ENCODE measurements around the gene SNRK.

The SNRK gene

GRCh38 chr3:43288850-43289249, 2.5 kb downstream of the SNRK start:
- in situ Hi-C loops (cut with HindIII; ENCODE audit: low sequenced_read_pairs) = no loop called here
- H3K4me3 ChIP-seq (ENCODE audit: low read depth, low read length) = peak overlapping the region; percentile 4
- TF ChIP-seq, protein P1, sequence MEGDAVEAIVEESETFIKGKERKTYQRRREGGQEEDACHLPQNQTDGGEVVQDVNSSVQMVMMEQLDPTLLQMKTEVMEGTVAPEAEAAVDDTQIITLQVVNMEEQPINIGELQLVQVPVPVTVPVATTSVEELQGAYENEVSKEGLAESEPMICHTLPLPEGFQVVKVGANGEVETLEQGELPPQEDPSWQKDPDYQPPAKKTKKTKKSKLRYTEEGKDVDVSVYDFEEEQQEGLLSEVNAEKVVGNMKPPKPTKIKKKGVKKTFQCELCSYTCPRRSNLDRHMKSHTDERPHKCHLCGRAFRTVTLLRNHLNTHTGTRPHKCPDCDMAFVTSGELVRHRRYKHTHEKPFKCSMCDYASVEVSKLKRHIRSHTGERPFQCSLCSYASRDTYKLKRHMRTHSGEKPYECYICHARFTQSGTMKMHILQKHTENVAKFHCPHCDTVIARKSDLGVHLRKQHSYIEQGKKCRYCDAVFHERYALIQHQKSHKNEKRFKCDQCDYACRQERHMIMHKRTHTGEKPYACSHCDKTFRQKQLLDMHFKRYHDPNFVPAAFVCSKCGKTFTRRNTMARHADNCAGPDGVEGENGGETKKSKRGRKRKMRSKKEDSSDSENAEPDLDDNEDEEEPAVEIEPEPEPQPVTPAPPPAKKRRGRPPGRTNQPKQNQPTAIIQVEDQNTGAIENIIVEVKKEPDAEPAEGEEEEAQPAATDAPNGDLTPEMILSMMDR (IDR thresholded peaks at IDR 0.05; ENCODE audit: low read depth, low read length) = no peak
- DNase-seq (ENCODE audit: low read depth, low spot score) = no peak

DNA sequence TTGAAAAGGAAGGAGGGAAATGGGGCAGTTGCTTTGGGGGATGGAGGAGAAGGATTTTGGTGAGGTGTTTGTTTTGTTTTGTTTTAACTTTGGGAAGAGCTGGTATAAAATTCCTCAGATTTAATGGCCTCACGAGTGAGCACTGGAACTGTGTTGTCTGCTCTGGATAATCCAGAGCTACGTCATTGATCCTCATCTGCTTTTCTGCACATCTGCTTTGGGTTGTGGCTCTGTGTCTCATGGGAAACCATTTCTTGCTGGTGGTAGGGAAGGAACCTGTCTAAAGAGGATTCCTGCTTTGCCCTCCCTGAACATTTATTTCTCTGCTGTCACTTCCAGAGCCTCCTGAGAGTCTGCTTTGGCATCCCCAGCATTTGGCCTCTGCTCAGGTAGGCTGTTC, 3.1 kb downstream of the SNRK start:
- no peak overlapping the region for H3K4me3 ChIP-seq (ENCODE audit: low read depth, low read length)
- no peak for DNase-seq (ENCODE audit: low read depth, low spot score)
- TF ChIP-seq, protein P1 (IDR thresholded peaks at IDR 0.05; ENCODE audit: low read depth, low read length) = no peak
- in situ Hi-C loops (cut with HindIII; ENCODE audit: low sequenced_read_pairs) = no loop called here

GRCh38 chr3:43289841-43290470, 3.6 kb downstream of the SNRK start:
- in situ Hi-C loops (cut with HindIII; ENCODE audit: low sequenced_read_pairs) = no loop called here
- DNase-seq (ENCODE audit: low read depth, low spot score) = no peak
- no peak overlapping the region for H3K4me3 ChIP-seq (ENCODE audit: low read depth, low read length)
- TF ChIP-seq, protein P1 (IDR thresholded peaks at IDR 0.05; ENCODE audit: low read depth, low read length) = no peak

GRCh38 chr3:43290956-43291355, 4.6 kb downstream of the SNRK start:
- peak; percentile 20 for DNase-seq (ENCODE audit: low read depth, low spot score)
- TF ChIP-seq, protein P1 (IDR thresholded peaks at IDR 0.05; ENCODE audit: low read depth, low read length) = no peak
- in situ Hi-C loops (cut with HindIII; ENCODE audit: low sequenced_read_pairs) = no loop called here
- H3K4me3 ChIP-seq (ENCODE audit: low read depth, low read length) = no peak overlapping the region

GRCh38 chr3:43291546-43291945, 5.2 kb downstream of the SNRK start:
- no peak overlapping the region for H3K4me3 ChIP-seq (ENCODE audit: low read depth, low read length)
- in situ Hi-C loops (cut with HindIII; ENCODE audit: low sequenced_read_pairs) = no loop called here
- TF ChIP-seq, protein P1 (IDR thresholded peaks at IDR 0.05; ENCODE audit: low read depth, low read length) = no peak
- DNase-seq (ENCODE audit: low read depth, low spot score) = no peak

DNA sequence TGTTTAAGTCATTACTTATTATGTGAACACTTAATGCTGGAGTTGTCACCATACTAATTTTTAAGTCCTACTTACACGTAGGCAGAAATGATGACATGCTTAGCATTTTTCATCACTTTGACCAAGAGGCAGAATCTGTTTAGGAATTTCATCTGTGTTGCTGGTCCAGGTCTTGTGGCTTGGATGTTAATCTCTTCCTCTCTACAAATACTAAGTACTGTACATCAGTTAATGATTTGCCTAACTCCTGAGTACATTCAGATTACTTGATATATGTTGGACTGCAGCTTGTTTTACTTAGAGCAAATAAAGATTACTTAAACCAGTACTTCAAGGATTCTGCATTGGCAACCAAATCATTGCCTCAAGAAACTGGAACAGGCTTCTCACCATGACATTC, 8.6 kb downstream of the SNRK start:
- TF ChIP-seq, protein P1 (IDR thresholded peaks at IDR 0.05; ENCODE audit: low read depth, low read length) = no peak
- DNase-seq (ENCODE audit: low read depth, low spot score) = no peak
- H3K4me3 ChIP-seq (ENCODE audit: low read depth, low read length) = no peak overlapping the region
- in situ Hi-C loops (cut with HindIII; ENCODE audit: low sequenced_read_pairs) = no loop called here

Measured in astrocyte of the spinal cord (primary cell).